K562 (cell line): ENCODE data around the gene EDARADD. TPM values are rescaled to one million over a fixed set of nuclear protein-coding genes. Genes with fewer than 3 reads are reported as not detected.

Experiments used
- ADNP ChIP-seq: fragments of 200-800 bp; sonication (Bioruptor generic); IDR thresholded peaks from 2 replicates; pipeline ENCODE4 v1.6.1; 2016; ENCODE audit warnings: missing genetic modification characterization, missing compliant biosample characterization
- ATF4 ChIP-seq: fragments of 450-650 bp; formaldehyde crosslinking; IDR thresholded peaks from 2 replicates; pipeline ENCODE4 v1.4.0; 2022; ENCODE audit warnings: mild to moderate bottlenecking, moderate library complexity
- E2F3 ChIP-seq: fragments of 250-450 bp; sonication (Bioruptor Pico); IDR thresholded peaks from 2 replicates; pipeline ENCODE4 v1.4.0; 2020; ENCODE audit warnings: mild to moderate bottlenecking
- ESRRA ChIP-seq: fragments of 450-650 bp; IDR thresholded peaks from 2 replicates; pipeline ENCODE4 v1.6.1; 2014; ENCODE audit warnings: low read depth, mild to moderate bottlenecking, moderate library complexity, borderline replicate concordance
- FOXJ3 ChIP-seq: sonication (generic); formaldehyde crosslinking; IDR thresholded peaks from 2 replicates; pipeline ENCODE4 v1.4.0; 2020; ENCODE audit warnings: mild to moderate bottlenecking, missing genetic modification reagents
- HMG20B ChIP-seq: fragments of 250-450 bp; sonication (Bioruptor Pico); IDR thresholded peaks from 2 replicates; pipeline ENCODE4 v1.5.0; 2021; ENCODE audit warnings: mild to moderate bottlenecking
- MAFK ChIP-seq: IDR thresholded peaks from 2 replicates; pipeline ENCODE4 v1.6.1; 2011; ENCODE audit warnings: low read length, improper control_type of control experiment
- NFYB ChIP-seq: IDR thresholded peaks from 2 replicates; pipeline ENCODE4 v1.6.1; 2011; ENCODE audit warnings: mild to moderate bottlenecking, moderate library complexity; ENCODE audit not compliant: insufficient read length; ENCODE audit errors: extremely low read depth
- NR2C1 ChIP-seq, 2 experiments: fragments of 450-650 bp; IDR thresholded peaks; 2 replicates each; pipeline ENCODE4 v1.6.1; 2017; ENCODE audit warnings: mild to moderate bottlenecking in 2 of 2, antibody characterized with exemption in 1 of 2, inconsistent platforms in 1 of 2, missing compliant biosample characterization in 1 of 2, missing genetic modification characterization in 1 of 2
- POLR2H ChIP-seq: IDR thresholded peaks from 2 replicates; pipeline ENCODE4 v1.6.1; 2016; ENCODE audit warnings: missing genetic modification characterization, low read depth, mild to moderate bottlenecking, control low read depth, missing compliant biosample characterization, moderate library complexity
- RBFOX2 ChIP-seq: fragments of 200-400 bp; formaldehyde crosslinking; IDR thresholded peaks from 2 replicates; pipeline ENCODE4 v1.6.1; 2017; ENCODE audit warnings: low read depth, mild to moderate bottlenecking, low read length, moderate library complexity
- SRF ChIP-seq, 2 experiments: fragments of 250-450, 450-650 bp in 1 of 2; sonication (Bioruptor Pico) in 1 of 2; sonication (generic) in 1 of 2; formaldehyde crosslinking; IDR thresholded peaks; 2 replicates each; pipeline versions ENCODE4 v1.5.0 to v1.5.1; 2020 to 2022; ENCODE audit warnings: mild to moderate bottlenecking in 1 of 2, missing genetic modification reagents in 1 of 2
- TSC22D4 ChIP-seq: fragments of 450-650 bp; IDR thresholded peaks from 2 replicates; pipeline ENCODE4 v1.6.1; 2016; ENCODE audit warnings: missing genetic modification characterization, missing biosample characterization, control low read depth
- VEZF1 ChIP-seq: fragments of 200-800 bp; sonication (Bioruptor generic); IDR thresholded peaks from 2 replicates; pipeline ENCODE4 v1.6.1; 2017; ENCODE audit warnings: missing genetic modification characterization, missing compliant biosample characterization
- XRCC3 ChIP-seq: fragments of 450-650 bp; IDR thresholded peaks from 2 replicates; pipeline ENCODE4 v1.6.1; 2017; ENCODE audit warnings: mild to moderate bottlenecking, moderate library complexity
- ZNF140 ChIP-seq: fragments of 250-450 bp; sonication (Bioruptor Pico); IDR thresholded peaks from 2 replicates; pipeline ENCODE4 v1.8.0; 2021; ENCODE audit warnings: moderate library complexity, mild to moderate bottlenecking, inconsistent platforms
- ZNF24 ChIP-seq: fragments of 450-650 bp; IDR thresholded peaks from 2 replicates; pipeline ENCODE4 v1.6.1; 2016
- polyA plus RNA-seq, 8 experiments: library from polyadenylated mRNA; depleted of rRNA in 4 of 8; stranded (reverse) in 5 of 8; unstranded in 3 of 8; fragments of >200 nt; fragmentation: Nextera tagmentation in 2 of 8; fragmentation: Illumina TruSeq in 1 of 8; extraction: Ambion mirVana in 2 of 8; extraction: Trizol in 1 of 8; gene quantifications; 2 replicates each; pipeline versions ENCODE4 v1.2.1 to v1.2.3, GENCODE V29; 2011 to 2014; ENCODE audit warnings: inconsistent platforms in 1 of 8, missing spikeins in 1 of 8
- total RNA-seq, 7 experiments: library from RNA; depleted of rRNA in 6 of 7; stranded (reverse); fragments of >200 nt in 6 of 7; fragmentation: Illumina TruSeq in 2 of 7; extraction: Trizol in 2 of 7; gene quantifications; 2 replicates each; pipeline versions ENCODE4 v1.2.1 to v1.2.3, GENCODE V29; 2011 to 2021; ENCODE audit warnings: low replicate concordance in 1 of 7
- TF ChIP-seq, protein P1 (sequence below): sonication (generic); formaldehyde crosslinking; IDR thresholded peaks from 2 replicates; pipeline ENCODE4 v1.8.1; 2023; ENCODE audit warnings: missing genetic modification reagents, mild to moderate bottlenecking, borderline replicate concordance
- TF ChIP-seq, protein P2 (sequence below): fragments of 250-450 bp; sonication (Bioruptor Pico); IDR thresholded peaks from 2 replicates; pipeline ENCODE4 v1.8.0; 2021; ENCODE audit warnings: moderate library complexity, mild to moderate bottlenecking, inconsistent platforms

The EDARADD gene
- total and polyA plus RNA-seq, 9 of the 15 experiments (the other 6 are each of a cell fraction or from before 2014, with no cell fraction given): 0.46 to 32.4 (median 20.6) TPM

- TF ChIP-seq, protein P1, sequence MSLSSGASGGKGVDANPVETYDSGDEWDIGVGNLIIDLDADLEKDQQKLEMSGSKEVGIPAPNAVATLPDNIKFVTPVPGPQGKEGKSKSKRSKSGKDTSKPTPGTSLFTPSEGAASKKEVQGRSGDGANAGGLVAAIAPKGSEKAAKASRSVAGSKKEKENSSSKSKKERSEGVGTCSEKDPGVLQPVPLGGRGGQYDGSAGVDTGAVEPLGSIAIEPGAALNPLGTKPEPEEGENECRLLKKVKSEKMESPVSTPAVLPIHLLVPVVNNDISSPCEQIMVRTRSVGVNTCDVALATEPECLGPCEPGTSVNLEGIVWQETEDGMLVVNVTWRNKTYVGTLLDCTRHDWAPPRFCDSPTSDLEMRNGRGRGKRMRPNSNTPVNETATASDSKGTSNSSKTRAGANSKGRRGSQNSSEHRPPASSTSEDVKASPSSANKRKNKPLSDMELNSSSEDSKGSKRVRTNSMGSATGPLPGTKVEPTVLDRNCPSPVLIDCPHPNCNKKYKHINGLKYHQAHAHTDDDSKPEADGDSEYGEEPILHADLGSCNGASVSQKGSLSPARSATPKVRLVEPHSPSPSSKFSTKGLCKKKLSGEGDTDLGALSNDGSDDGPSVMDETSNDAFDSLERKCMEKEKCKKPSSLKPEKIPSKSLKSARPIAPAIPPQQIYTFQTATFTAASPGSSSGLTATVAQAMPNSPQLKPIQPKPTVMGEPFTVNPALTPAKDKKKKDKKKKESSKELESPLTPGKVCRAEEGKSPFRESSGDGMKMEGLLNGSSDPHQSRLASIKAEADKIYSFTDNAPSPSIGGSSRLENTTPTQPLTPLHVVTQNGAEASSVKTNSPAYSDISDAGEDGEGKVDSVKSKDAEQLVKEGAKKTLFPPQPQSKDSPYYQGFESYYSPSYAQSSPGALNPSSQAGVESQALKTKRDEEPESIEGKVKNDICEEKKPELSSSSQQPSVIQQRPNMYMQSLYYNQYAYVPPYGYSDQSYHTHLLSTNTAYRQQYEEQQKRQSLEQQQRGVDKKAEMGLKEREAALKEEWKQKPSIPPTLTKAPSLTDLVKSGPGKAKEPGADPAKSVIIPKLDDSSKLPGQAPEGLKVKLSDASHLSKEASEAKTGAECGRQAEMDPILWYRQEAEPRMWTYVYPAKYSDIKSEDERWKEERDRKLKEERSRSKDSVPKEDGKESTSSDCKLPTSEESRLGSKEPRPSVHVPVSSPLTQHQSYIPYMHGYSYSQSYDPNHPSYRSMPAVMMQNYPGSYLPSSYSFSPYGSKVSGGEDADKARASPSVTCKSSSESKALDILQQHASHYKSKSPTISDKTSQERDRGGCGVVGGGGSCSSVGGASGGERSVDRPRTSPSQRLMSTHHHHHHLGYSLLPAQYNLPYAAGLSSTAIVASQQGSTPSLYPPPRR (CRISPR knock-in tag): no peak
- TF ChIP-seq VEZF1 (CRISPR knock-in tag) (peak; percentile 29; the same call in 1 of the 2 replicates), NFYB (peak; percentile 56), E2F3 (CRISPR knock-in tag) (no peak), POLR2H (tag) (no peak), TSC22D4 (tag) (no peak), ESRRA (peak; percentile 91), ATF4 (CRISPR knock-in tag) (no peak), SRF (CRISPR knock-in tag; IDR thresholded peaks at IDR 0.05) (no peak), NR2C1 (IDR thresholded peaks at IDR 0.05) (no peak), NR2C1 (tag; IDR thresholded peaks at IDR 0.05) (peak; percentile 38; the same call in 1 of the 2 replicates), RBFOX2 (no peak), MAFK (no peak), ZNF140 (CRISPR knock-in tag) (no peak), HMG20B (CRISPR knock-in tag) (no peak), XRCC3 (no peak), ZNF24 (no peak), FOXJ3 (CRISPR knock-in tag) (no peak), ADNP (tag) (no peak)
- TF ChIP-seq, protein P2, sequence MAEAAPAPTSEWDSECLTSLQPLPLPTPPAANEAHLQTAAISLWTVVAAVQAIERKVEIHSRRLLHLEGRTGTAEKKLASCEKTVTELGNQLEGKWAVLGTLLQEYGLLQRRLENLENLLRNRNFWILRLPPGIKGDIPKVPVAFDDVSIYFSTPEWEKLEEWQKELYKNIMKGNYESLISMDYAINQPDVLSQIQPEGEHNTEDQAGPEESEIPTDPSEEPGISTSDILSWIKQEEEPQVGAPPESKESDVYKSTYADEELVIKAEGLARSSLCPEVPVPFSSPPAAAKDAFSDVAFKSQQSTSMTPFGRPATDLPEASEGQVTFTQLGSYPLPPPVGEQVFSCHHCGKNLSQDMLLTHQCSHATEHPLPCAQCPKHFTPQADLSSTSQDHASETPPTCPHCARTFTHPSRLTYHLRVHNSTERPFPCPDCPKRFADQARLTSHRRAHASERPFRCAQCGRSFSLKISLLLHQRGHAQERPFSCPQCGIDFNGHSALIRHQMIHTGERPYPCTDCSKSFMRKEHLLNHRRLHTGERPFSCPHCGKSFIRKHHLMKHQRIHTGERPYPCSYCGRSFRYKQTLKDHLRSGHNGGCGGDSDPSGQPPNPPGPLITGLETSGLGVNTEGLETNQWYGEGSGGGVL: no peak
Observed at GRCh38 chr1:236354330-236355147, 39.5 kb upstream of the EDARADD start (continued).
